Muscle layer of duodenum (tissue), 2 donors: ENCODE measurements around the gene PHF19.
A peak's percentile ranks its signal among the peaks of the same experiment; 100 is the strongest.

ENCODE experiments used
- H3K27ac ChIP-seq: one replicate; pipeline ENCODE4 v1.7.0; 2013; ENCODE audit warnings: mild to moderate bottlenecking, low read length
- H3K27me3 ChIP-seq: one replicate; pipeline ENCODE4 v1.7.0; 2013; ENCODE audit warnings: low read depth, mild to moderate bottlenecking, control low read depth, low read length
- H3K36me3 ChIP-seq, 2 donors: one replicate each; pipeline ENCODE4 v1.7.0; 2013; ENCODE audit warnings: low read length in 2 of 2, control low read depth in 1 of 2, mild to moderate bottlenecking in 1 of 2; ENCODE audit not compliant: insufficient read depth in 2 of 2, control insufficient read depth in 1 of 2
- H3K4me1 ChIP-seq, 2 donors: one replicate each; pipeline ENCODE4 v1.7.0; 2013; ENCODE audit warnings: low read length in 2 of 2, mild to moderate bottlenecking in 2 of 2, control low read depth in 1 of 2, moderate library complexity in 1 of 2; ENCODE audit not compliant: insufficient read depth in 2 of 2, control insufficient read depth in 1 of 2
- H3K4me3 ChIP-seq, 2 donors: one replicate each; pipeline ENCODE4 v1.7.0; 2013; ENCODE audit warnings: low read length in 2 of 2, low read depth in 1 of 2, mild to moderate bottlenecking in 1 of 2
- H3K9me3 ChIP-seq, 2 donors: one replicate each; pipeline ENCODE4 v1.7.0; 2013; ENCODE audit warnings: low read length in 2 of 2, control low read depth in 1 of 2, mild to moderate bottlenecking in 1 of 2; ENCODE audit not compliant: control insufficient read depth in 1 of 2
- donor health status: healthy.

PHF19 gene

GRCh38 chr9:120875643-120875953, 1.4 kb downstream of the PHF19 start:
- H3K4me1 ChIP-seq = peaks cover 5 to 11% of the 10 kb centered on the region in 2 donors
- H3K4me3 ChIP-seq = peak overlapping the region; percentile 71
- no peaks in the 10 kb centered on the region for H3K27me3 ChIP-seq
- H3K36me3 ChIP-seq = peaks cover 8 to 12% of the 10 kb centered on the region in 2 donors
- peak overlapping the region; percentile 74 for H3K27ac ChIP-seq
- H3K9me3 ChIP-seq = no peaks in the 10 kb centered on the region

GRCh38 chr9:120875195-120875565, 1.8 kb downstream of the PHF19 start:
- Histone ChIP-seq H3K36me3 (peaks cover 12% of the 10 kb centered on the region in 2 donors), H3K4me1 (peaks cover 5 to 11% of the 10 kb centered on the region in 2 donors), H3K27me3 (no peaks in the 10 kb centered on the region), H3K4me3 (peak overlapping the region in 1 of 2 donors; percentile 71), H3K27ac (peak overlapping the region; percentile 74), H3K9me3 (no peaks in the 10 kb centered on the region)

- H3K27me3 ChIP-seq = no peaks in the 10 kb centered on the region
- H3K36me3 ChIP-seq = peaks cover 12 to 13% of the 10 kb centered on the region in 2 donors
- H3K27ac ChIP-seq = peak overlapping the region; percentile 21
- H3K4me1 ChIP-seq = peaks cover 5 to 11% of the 10 kb centered on the region in 2 donors
- H3K4me3 ChIP-seq = no peak overlapping the region
- no peaks in the 10 kb centered on the region for H3K9me3 ChIP-seq
Measured at GRCh38 chr9:120874226-120875194, 2.5 kb downstream of the PHF19 start.

GRCh38 chr9:120873512-120873911, 3.5 kb downstream of the PHF19 start:
- Histone ChIP-seq H3K4me1 (peaks cover 5 to 11% of the 10 kb centered on the region in 2 donors), H3K36me3 (peaks cover 12 to 13% of the 10 kb centered on the region in 2 donors), H3K27me3 (no peaks in the 10 kb centered on the region), H3K9me3 (no peaks in the 10 kb centered on the region), H3K27ac (no peak overlapping the region), H3K4me3 (no peak overlapping the region)

- H3K9me3 ChIP-seq = no peaks in the 10 kb centered on the region
- H3K4me1 ChIP-seq = peaks cover 7 to 12% of the 10 kb centered on the region in 2 donors
- peaks cover 12 to 13% of the 10 kb centered on the region in 2 donors for H3K36me3 ChIP-seq
- no peak overlapping the region for H3K27ac ChIP-seq
- no peaks in the 10 kb centered on the region for H3K27me3 ChIP-seq
- H3K4me3 ChIP-seq = no peak overlapping the region
Measured at GRCh38 chr9:120872791-120873502, 4.0 kb downstream of the PHF19 start.

GRCh38 chr9:120870206-120870605, 6.8 kb downstream of the PHF19 start:
- H3K27ac ChIP-seq = no peak overlapping the region
- H3K4me1 ChIP-seq = peaks cover 4% of the 10 kb centered on the region in 2 donors
- peaks cover 19 to 29% of the 10 kb centered on the region in 2 donors for H3K36me3 ChIP-seq
- no peaks in the 10 kb centered on the region for H3K27me3 ChIP-seq
- no peak overlapping the region for H3K4me3 ChIP-seq
- H3K9me3 ChIP-seq = no peaks in the 10 kb centered on the region

- no peaks in the 10 kb centered on the region for H3K9me3 ChIP-seq
- peaks cover 4% of the 10 kb centered on the region in 2 donors for H3K4me1 ChIP-seq
- H3K4me3 ChIP-seq = peak overlapping the region in 1 of 2 donors; percentile 68
- peak overlapping the region; percentile 61 for H3K27ac ChIP-seq
- H3K36me3 ChIP-seq = peaks cover 19 to 32% of the 10 kb centered on the region in 2 donors
- H3K27me3 ChIP-seq = no peaks in the 10 kb centered on the region
Measured at GRCh38 chr9:120869726-120870125, 7.3 kb downstream of the PHF19 start.

GRCh38 chr9:120869360-120869687, 7.7 kb downstream of the PHF19 start:
- Histone ChIP-seq H3K27ac (peak overlapping the region; percentile 61), H3K9me3 (no peaks in the 10 kb centered on the region), H3K4me1 (peaks cover 4% of the 10 kb centered on the region in 2 donors)

GRCh38 chr9:120868676-120869359, 8.2 kb downstream of the PHF19 start:
- H3K27ac ChIP-seq = peak overlapping the region; percentile 61
- H3K4me1 ChIP-seq = peaks cover 4% of the 10 kb centered on the region in 2 donors
- H3K36me3 ChIP-seq = peaks cover 15 to 36% of the 10 kb centered on the region in 2 donors
- no peaks in the 10 kb centered on the region for H3K9me3 ChIP-seq
- peak overlapping the region; percentile 68 to 73 for H3K4me3 ChIP-seq
- no peaks in the 10 kb centered on the region for H3K27me3 ChIP-seq

More at GRCh38 chr9:120869360-120869687, 7.7 kb downstream of the PHF19 start:
- Histone ChIP-seq H3K4me3 (peak overlapping the region; percentile 68 to 73), H3K27me3 (no peaks in the 10 kb centered on the region), H3K36me3 (peaks cover 19 to 32% of the 10 kb centered on the region in 2 donors)

- H3K9me3 ChIP-seq = no peaks in the 10 kb centered on the region
- peaks cover 4% of the 10 kb centered on the region in 2 donors for H3K4me1 ChIP-seq
- peak overlapping the region; percentile 46 for H3K27ac ChIP-seq
- H3K36me3 ChIP-seq = peaks cover 12 to 38% of the 10 kb centered on the region in 2 donors
- H3K27me3 ChIP-seq = no peaks in the 10 kb centered on the region
- H3K4me3 ChIP-seq = peak overlapping the region; percentile 43 to 63
Measured at GRCh38 chr9:120868339-120868675, 8.7 kb downstream of the PHF19 start.
